Keratinocyte (primary cell): ENCODE measurements around the gene CNDP2. TPM values are rescaled to one million over a fixed set of nuclear protein-coding genes. Genes with fewer than 3 reads are reported as not detected.

Source experiments
- DNase-seq: peaks from one replicate; pipeline ENCODE4 v3.0.0-alpha.2; 2011; ENCODE audit warnings: low read depth, missing footprints, low spot score
- FAIRE-seq: peaks from 2 replicates; lab custom pipeline; 2011; peaks lifted over from hg19 to GRCh38; lab: Jason Lieb, UNC
- H2AFZ ChIP-seq: 2 replicates; pipeline ENCODE4 v1.6.0; 2012; ENCODE audit warnings: low read length, control low read depth, inconsistent platforms; ENCODE audit not compliant: control insufficient read depth
- H3K27ac ChIP-seq: 2 replicates; pipeline ENCODE4 v1.5.1; 2011; ENCODE audit warnings: low read length; ENCODE audit not compliant: control insufficient read depth, insufficient read depth
- H3K27me3 ChIP-seq: 3 replicates; pipeline ENCODE4 v1.6.0; 2011; ENCODE audit warnings: low read length; ENCODE audit not compliant: control insufficient read depth, insufficient read depth; ENCODE audit errors: extremely low read depth
- H3K36me3 ChIP-seq, 2 experiments: 2 replicates in 1 of 2; 3 replicates in 1 of 2; pipeline ENCODE4 v1.5.1; 2011; ENCODE audit warnings: low read length in 2 of 2, mild to moderate bottlenecking in 1 of 2; ENCODE audit not compliant: control insufficient read depth in 2 of 2, insufficient read depth in 2 of 2; ENCODE audit errors: extremely low read depth in 1 of 2
- H3K4me1 ChIP-seq: 3 replicates; pipeline ENCODE4 v1.5.1; 2011; ENCODE audit warnings: low read length; ENCODE audit not compliant: control insufficient read depth, insufficient read depth; ENCODE audit errors: extremely low read depth
- H3K4me2 ChIP-seq: 3 replicates; pipeline ENCODE4 v1.6.0; 2011; ENCODE audit warnings: low read depth, low read length; ENCODE audit not compliant: control insufficient read depth, insufficient read depth; ENCODE audit errors: extremely low read depth
- H3K4me3 ChIP-seq, 3 experiments: fragments of 200-600 bp in 1 of 3; sonication (generic) in 1 of 3; 2 replicates in 2 of 3; 3 replicates in 1 of 3; pipeline ENCODE4 v1.5.1; 2011 to 2016; ENCODE audit warnings: low read length in 3 of 3, mild to moderate bottlenecking in 3 of 3, control low read depth in 2 of 3, inconsistent platforms in 1 of 3, low read depth in 1 of 3, mixed read lengths in 1 of 3, mixed run types in 1 of 3, moderate library complexity in 1 of 3; ENCODE audit not compliant: control insufficient read depth in 2 of 3, insufficient read depth in 2 of 3; ENCODE audit errors: extremely low read depth in 1 of 3
- H3K79me2 ChIP-seq: 2 replicates; pipeline ENCODE4 v1.6.0; 2012; ENCODE audit warnings: low read length; ENCODE audit not compliant: control insufficient read depth, insufficient read depth
- H3K9ac ChIP-seq: 3 replicates; pipeline ENCODE4 v1.6.0; 2011; ENCODE audit warnings: low read length; ENCODE audit not compliant: control insufficient read depth, insufficient read depth; ENCODE audit errors: extremely low read depth
- H3K9me1 ChIP-seq: 3 replicates; pipeline ENCODE4 v1.6.0; 2011; ENCODE audit warnings: low read length; ENCODE audit not compliant: control insufficient read depth, insufficient read depth; ENCODE audit errors: extremely low read depth
- H3K9me3 ChIP-seq: 2 replicates; pipeline ENCODE4 v1.5.1; 2012; ENCODE audit warnings: low read depth, low read length; ENCODE audit not compliant: control insufficient read depth
- H4K20me1 ChIP-seq: 3 replicates; pipeline ENCODE4 v1.6.0; 2011; ENCODE audit warnings: low read length; ENCODE audit not compliant: control insufficient read depth, insufficient read depth; ENCODE audit errors: extremely low read depth
- EZH2 ChIP-seq: IDR thresholded peaks from one replicate; pipeline ENCODE4 v1.6.1; 2012; ENCODE audit warnings: inconsistent platforms, mild to moderate bottlenecking, low read length, moderate library complexity
- dilution Hi-C: fragments of 300-500 bp; cut with MboI; formaldehyde crosslinking; loops from one replicate; pipeline ENCODE4 v1.7.0; 2020; ENCODE audit warnings: low sequenced_read_pairs; ENCODE audit not compliant: extremely low pct_ligation_motif_present
- polyA plus RNA-seq, 5 experiments: library from polyadenylated mRNA; depleted of rRNA in 3 of 5; stranded (reverse) in 3 of 5; stranded (forward) in 1 of 5; unstranded in 1 of 5; fragments of >200 nt; gene quantifications; 1 replicate in 1 of 5; 2 replicates in 3 of 5; 3 replicates in 1 of 5; pipeline versions ENCODE4 v1.2.1 to v1.2.3, GENCODE V29; 2011 to 2012; ENCODE audit warnings: missing spikeins in 2 of 5, low read depth in 1 of 5, low replicate concordance in 1 of 5
- TF ChIP-seq, protein P1 (sequence below), 3 experiments: IDR thresholded peaks in 1 of 3; conservative IDR thresholded peaks in 1 of 3; optimal IDR thresholded peaks in 1 of 3; 2 replicates in 2 of 3; 3 replicates in 1 of 3; pipeline versions ENCODE3 to v1.5.1; 2011; ENCODE audit warnings: low read length in 3 of 3, mild to moderate bottlenecking in 3 of 3, moderate library complexity in 2 of 3, control low read depth in 1 of 3, inconsistent platforms in 1 of 3; ENCODE audit not compliant: insufficient read depth in 2 of 3; ENCODE audit errors: extremely low read depth in 1 of 3

Gene CNDP2
- polyA plus RNA-seq, 1 donor (not counting 4 experiments of a cell fraction or from before 2014, with no cell fraction given) = 126 TPM

DNA sequence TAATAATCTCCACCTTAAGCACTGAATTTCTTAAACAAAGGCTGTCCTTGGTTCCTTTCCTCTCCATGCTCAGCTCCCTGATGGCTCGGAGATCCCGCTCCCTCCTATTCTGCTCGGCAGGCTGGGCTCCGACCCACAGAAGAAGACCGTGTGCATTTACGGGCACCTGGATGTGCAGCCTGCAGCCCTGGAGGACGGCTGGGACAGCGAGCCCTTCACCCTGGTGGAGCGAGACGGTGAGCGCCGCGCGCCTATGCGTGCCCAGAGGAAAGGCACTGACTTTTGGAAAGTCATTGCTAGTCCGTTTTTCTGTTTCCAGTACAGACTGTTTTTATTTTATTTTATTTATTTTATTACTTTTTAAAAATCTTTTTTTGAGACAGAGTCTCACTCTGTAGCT lies 9.6 kb downstream of the CNDP2 start:
- TF ChIP-seq EZH2 = no peak
- TF ChIP-seq, protein P1, sequence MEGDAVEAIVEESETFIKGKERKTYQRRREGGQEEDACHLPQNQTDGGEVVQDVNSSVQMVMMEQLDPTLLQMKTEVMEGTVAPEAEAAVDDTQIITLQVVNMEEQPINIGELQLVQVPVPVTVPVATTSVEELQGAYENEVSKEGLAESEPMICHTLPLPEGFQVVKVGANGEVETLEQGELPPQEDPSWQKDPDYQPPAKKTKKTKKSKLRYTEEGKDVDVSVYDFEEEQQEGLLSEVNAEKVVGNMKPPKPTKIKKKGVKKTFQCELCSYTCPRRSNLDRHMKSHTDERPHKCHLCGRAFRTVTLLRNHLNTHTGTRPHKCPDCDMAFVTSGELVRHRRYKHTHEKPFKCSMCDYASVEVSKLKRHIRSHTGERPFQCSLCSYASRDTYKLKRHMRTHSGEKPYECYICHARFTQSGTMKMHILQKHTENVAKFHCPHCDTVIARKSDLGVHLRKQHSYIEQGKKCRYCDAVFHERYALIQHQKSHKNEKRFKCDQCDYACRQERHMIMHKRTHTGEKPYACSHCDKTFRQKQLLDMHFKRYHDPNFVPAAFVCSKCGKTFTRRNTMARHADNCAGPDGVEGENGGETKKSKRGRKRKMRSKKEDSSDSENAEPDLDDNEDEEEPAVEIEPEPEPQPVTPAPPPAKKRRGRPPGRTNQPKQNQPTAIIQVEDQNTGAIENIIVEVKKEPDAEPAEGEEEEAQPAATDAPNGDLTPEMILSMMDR (optimal IDR thresholded peaks at IDR 0.05 in 1 of 3, IDR thresholded peaks at IDR 0.05 in 1 of 3, conservative IDR thresholded peaks at IDR 0.05 in 1 of 3; ENCODE audit: extremely low read depth in 1 of 3, insufficient read depth in 2 of 3, low read length in 3 of 3) = no peak
- H3K27ac ChIP-seq = no peak overlapping the region
- DNase-seq (no peak), FAIRE-seq (no peak)
- peaks cover 23% of the 10 kb centered on the region for H3K79me2 ChIP-seq
- no peaks in the 10 kb centered on the region for H3K27me3 ChIP-seq
- H3K4me3 ChIP-seq = no peak overlapping the region
- dilution Hi-C loops = no loop called here
- H3K4me2 ChIP-seq = no peak overlapping the region
- no peak overlapping the region for H2AFZ ChIP-seq
- H3K36me3 ChIP-seq = peaks cover 40 to 41% of the 10 kb centered on the region in 2 experiments
- peaks cover 6% of the 10 kb centered on the region for H3K4me1 ChIP-seq
- H3K9me3 ChIP-seq = no peaks in the 10 kb centered on the region
- no peak overlapping the region for H3K9ac ChIP-seq
- no peaks in the 10 kb centered on the region for H4K20me1 ChIP-seq
- no peaks in the 10 kb centered on the region for H3K9me1 ChIP-seq

DNA sequence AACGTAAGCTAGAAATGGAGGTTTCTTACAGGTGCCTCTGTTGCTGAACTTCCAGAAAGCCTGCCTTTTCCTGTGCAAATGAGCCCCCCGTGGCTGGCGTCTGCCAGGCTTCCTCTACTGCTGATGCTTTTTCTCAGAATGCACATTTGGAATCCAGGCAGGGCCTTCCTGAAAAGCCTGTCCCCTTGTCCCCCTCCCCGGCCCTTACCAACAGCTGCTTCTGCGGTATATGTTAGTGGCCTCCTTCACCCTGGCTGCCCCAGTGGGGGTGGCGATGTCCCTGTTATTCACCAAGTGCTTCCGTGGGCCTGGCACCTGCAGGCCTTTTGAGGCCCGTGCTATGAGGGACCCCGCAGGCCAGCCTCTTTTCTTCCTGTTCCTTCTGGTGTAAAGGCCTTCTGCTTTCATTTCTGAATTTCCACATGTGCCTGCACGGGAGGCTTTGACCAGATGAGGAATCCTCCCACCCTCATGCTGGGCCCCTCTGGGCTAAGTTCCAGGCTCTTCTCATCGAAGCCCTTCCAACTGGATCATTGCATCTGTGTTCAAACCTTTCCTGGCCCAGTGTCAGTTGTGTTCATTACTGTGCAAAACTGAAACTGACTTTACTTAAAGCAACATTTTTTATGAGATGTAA lies 10.4 kb downstream of the CNDP2 start:
- FAIRE-seq = no peak
- H3K36me3 ChIP-seq = peaks cover 42 to 45% of the 10 kb centered on the region in 2 experiments
- TF ChIP-seq, protein P1 (optimal IDR thresholded peaks at IDR 0.05 in 1 of 3, IDR thresholded peaks at IDR 0.05 in 1 of 3, conservative IDR thresholded peaks at IDR 0.05 in 1 of 3; ENCODE audit: extremely low read depth in 1 of 3, insufficient read depth in 2 of 3, low read length in 3 of 3) = no peak
- TF ChIP-seq EZH2 = no peak

More for the DNA sequence above, 10.4 kb downstream of the CNDP2 start:
- Histone ChIP-seq H4K20me1 (no peaks in the 10 kb centered on the region), H2AFZ (no peak overlapping the region), H3K9ac (no peak overlapping the region), H3K79me2 (peaks cover 23% of the 10 kb centered on the region), H3K4me2 (no peak overlapping the region), H3K9me1 (no peaks in the 10 kb centered on the region), H3K4me1 (peaks cover under 1% of the 10 kb centered on the region), H3K9me3 (no peaks in the 10 kb centered on the region), H3K27me3 (no peaks in the 10 kb centered on the region), H3K27ac (no peak overlapping the region), H3K4me3 (no peak overlapping the region)
- no peak for DNase-seq
- dilution Hi-C loops = no loop called here
